GM23248 (cell line): ENCODE data around the gene MACROD2. TPM values are rescaled to one million over a fixed set of nuclear protein-coding genes. Genes with fewer than 3 reads are reported as not detected.

ENCODE experiments used
- DNase-seq: peaks from one replicate; pipeline ENCODE4 v3.0.0-alpha.2; 2015
- H2AFZ ChIP-seq: fragments of 200-600 bp; sonication (generic); 2 replicates; pipeline ENCODE4 v1.6.1; 2016; ENCODE audit warnings: antibody characterized with exemption
- H3F3A ChIP-seq: fragments of 200-600 bp; sonication (generic); 2 replicates; pipeline ENCODE4 v1.6.1; 2016; ENCODE audit warnings: mild to moderate bottlenecking, antibody characterized with exemption, mixed run types; ENCODE audit not compliant: insufficient read depth
- H3K27ac ChIP-seq: fragments of 200-600 bp; sonication (generic); 2 replicates; pipeline ENCODE4 v1.5.1; 2016; ENCODE audit warnings: mild to moderate bottlenecking
- H3K27me3 ChIP-seq: fragments of 200-600 bp; sonication (generic); replicated peaks from 2 replicates; pipeline ENCODE4 v1.6.1; 2016; ENCODE audit warnings: mild to moderate bottlenecking; ENCODE audit not compliant: insufficient read depth
- H3K36me3 ChIP-seq: fragments of 200-600 bp; sonication (generic); 2 replicates; pipeline ENCODE4 v1.6.1; 2016; ENCODE audit warnings: low read depth, mild to moderate bottlenecking
- H3K4me1 ChIP-seq: fragments of 200-600 bp; sonication (generic); 2 replicates; pipeline ENCODE4 v1.6.1; 2016; ENCODE audit warnings: mild to moderate bottlenecking; ENCODE audit not compliant: insufficient read depth
- H3K4me2 ChIP-seq: fragments of 200-600 bp; sonication (generic); one replicate; pipeline ENCODE4 v1.6.1; 2016; ENCODE audit warnings: mild to moderate bottlenecking; ENCODE audit not compliant: unreplicated experiment
- H3K4me3 ChIP-seq: fragments of 200-600 bp; sonication (generic); 2 replicates; pipeline ENCODE4 v1.5.1; 2016; ENCODE audit warnings: mild to moderate bottlenecking
- H3K79me2 ChIP-seq: fragments of 200-600 bp; sonication (generic); 2 replicates; pipeline ENCODE4 v1.6.1; 2016; ENCODE audit warnings: mild to moderate bottlenecking; ENCODE audit not compliant: insufficient read depth
- H3K9ac ChIP-seq: fragments of 200-600 bp; sonication (generic); 2 replicates; pipeline ENCODE4 v1.6.1; 2016; ENCODE audit warnings: mild to moderate bottlenecking
- H3K9me2 ChIP-seq: fragments of 200-600 bp; sonication (generic); 2 replicates; pipeline ENCODE4 v1.6.1; 2016; ENCODE audit warnings: mixed run types, mild to moderate bottlenecking, moderate library complexity; ENCODE audit not compliant: insufficient read depth
- H3K9me3 ChIP-seq: fragments of 200-600 bp; sonication (generic); one replicate; pipeline ENCODE4 v1.6.1; 2017; ENCODE audit warnings: low read depth
- H4K20me1 ChIP-seq: fragments of 200-600 bp; sonication (generic); 2 replicates; pipeline ENCODE4 v1.6.0; 2016; ENCODE audit not compliant: insufficient read depth
- EZH2 ChIP-seq: fragments of 200-600 bp; sonication (generic); IDR thresholded peaks from 2 replicates; pipeline ENCODE4 v1.6.1; 2018; ENCODE audit warnings: antibody characterized with exemption, mild to moderate bottlenecking; ENCODE audit not compliant: insufficient read depth, poor library complexity, severe bottlenecking
- EZH2phosphoT487 ChIP-seq: fragments of 200-600 bp; sonication (generic); IDR thresholded peaks from 2 replicates; pipeline ENCODE4 v1.6.1; 2018; ENCODE audit warnings: antibody characterized with exemption, moderate library complexity, mild to moderate bottlenecking, low read depth; ENCODE audit not compliant: insufficient read depth
- WGBS, 2 experiments: methylation state at CpG; one replicate each; pipeline ENCODE4 v1.1.6; 2015 to 2017; ENCODE audit warnings: low lambda C conversion rate in 2 of 2, low coverage in 1 of 2; ENCODE audit errors: missing lambda C conversion rate in 2 of 2; 5-methylcytosine and 5-hydroxymethylcytosine counted together
- in situ Hi-C: fragments of 300-500 bp; cut with MboI; formaldehyde crosslinking; loops from 2 replicates; pipeline ENCODE4 v1.15.0; 2020
- polyA plus RNA-seq: library from polyadenylated mRNA; unstranded; fragments of >200 nt; fragmentation: Nextera tagmentation; extraction: Ambion mirVana; gene quantifications from 2 replicates; pipeline ENCODE4 v1.2.1, GENCODE V29; 2016
- small RNA-seq: library from RNA; depleted of rRNA; stranded (forward); fragments of <200 nt; gene quantifications from one replicate; pipeline ENCODE3, GENCODE V24; 2014; ENCODE audit warnings: low read depth, low replicate concordance
- total RNA-seq: library from RNA; depleted of rRNA; stranded (reverse); fragments of >200 nt; shearing (Covaris generic); gene quantifications from 2 replicates; pipeline ENCODE4 v1.2.3, GENCODE V29; 2014; rRNA removed

The MACROD2 gene
- total and polyA plus RNA-seq, 2 experiments from 2014 or later, result 1.1 to 3.1 TPM

DNA sequence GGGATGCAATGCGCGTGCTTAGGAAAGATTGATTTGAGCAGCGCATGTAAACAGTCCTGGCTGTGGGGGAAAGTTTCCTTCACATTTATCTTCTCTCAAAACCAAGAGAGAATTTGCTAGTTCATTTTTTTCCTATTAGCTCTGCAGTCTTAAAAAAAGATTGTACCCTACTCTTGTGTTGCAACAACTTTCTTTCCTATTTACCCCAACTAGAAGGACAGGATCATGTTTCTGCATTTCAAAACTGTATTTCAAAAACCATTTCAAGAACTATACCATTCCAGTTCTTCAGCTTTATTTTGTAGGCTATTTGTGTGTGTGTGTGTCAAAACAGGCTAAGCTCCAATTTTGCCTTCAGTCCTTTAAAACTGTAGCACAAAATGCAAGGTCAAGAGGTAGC, 2104.8 kb downstream of the MACROD2 start:
- 63 to 66% methylated on average over 3 of the region's 3 CpGs for WGBS, 2 experiments
- H3K9ac ChIP-seq, result no peak overlapping the region
- H3F3A ChIP-seq, result no peaks in the 10 kb centered on the region
- in situ Hi-C loops, result no loop called here
- H4K20me1 ChIP-seq, result no peaks in the 10 kb centered on the region
- no peak overlapping the region for H2AFZ ChIP-seq
- H3K79me2 ChIP-seq, result no peaks in the 10 kb centered on the region
- no peak overlapping the region for H3K27ac ChIP-seq
- H3K27me3 ChIP-seq, result no peaks in the 10 kb centered on the region
- H3K4me2 ChIP-seq, result no peak overlapping the region
- no peaks in the 10 kb centered on the region for H3K9me2 ChIP-seq
- H3K4me3 ChIP-seq, result no peak overlapping the region
- H3K36me3 ChIP-seq, result no peaks in the 10 kb centered on the region
- TF ChIP-seq EZH2phosphoT487, result no peak
- no peak for TF ChIP-seq EZH2
- DNase-seq, result no peak
- H3K9me3 ChIP-seq, result no peaks in the 10 kb centered on the region
- H3K4me1 ChIP-seq, result no peaks in the 10 kb centered on the region

DNA sequence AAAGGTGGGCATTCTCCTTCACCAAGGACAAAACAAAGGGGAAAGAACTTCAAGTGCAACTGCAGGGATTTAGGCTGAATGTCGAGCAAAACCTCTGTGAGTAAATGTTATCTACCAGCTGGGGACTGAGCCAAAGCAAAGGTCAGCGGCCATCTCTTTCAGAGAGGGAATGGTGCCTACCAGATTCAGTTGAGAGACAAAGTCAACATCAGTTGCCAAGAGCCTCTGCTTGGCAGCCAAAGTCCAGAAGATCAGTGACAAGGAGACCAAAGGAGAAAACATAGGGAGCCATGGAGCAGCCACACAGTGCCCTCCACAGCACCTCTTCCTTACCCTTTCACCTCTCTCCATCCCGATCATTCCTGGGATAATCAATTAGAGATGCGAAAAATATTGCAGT, 2105.5 kb downstream of the MACROD2 start:
- H3K27ac ChIP-seq, result no peak overlapping the region
- no peaks in the 10 kb centered on the region for H3K4me1 ChIP-seq
- DNase-seq, result no peak
- H3K4me3 ChIP-seq, result no peak overlapping the region
- H3K9ac ChIP-seq, result no peak overlapping the region
- H3K9me3 ChIP-seq, result no peaks in the 10 kb centered on the region
- in situ Hi-C loops, result no loop called here
- no peaks in the 10 kb centered on the region for H3F3A ChIP-seq
- no peak overlapping the region for H2AFZ ChIP-seq
- 30 to 41% methylated on average over 4 of the region's 4 CpGs for WGBS, 2 experiments
- no peaks in the 10 kb centered on the region for H3K27me3 ChIP-seq
- no peaks in the 10 kb centered on the region for H3K9me2 ChIP-seq
- H3K36me3 ChIP-seq, result no peaks in the 10 kb centered on the region
- TF ChIP-seq EZH2 (no peak), EZH2phosphoT487 (no peak)
- H3K4me2 ChIP-seq, result no peak overlapping the region
- no peaks in the 10 kb centered on the region for H3K79me2 ChIP-seq
- H4K20me1 ChIP-seq, result no peaks in the 10 kb centered on the region

Small RNA genes within 50 kb of the gene (small RNA-seq; reads per million reads assigned to genes)
- gene RN7SL864P (not detected), gene RNA5SP475 (not detected), gene RNU6-1159P (not detected), gene RNU6-115P (not detected), gene RNU6-228P (not detected), gene RNU6-278P (not detected), gene RPS3P1 (not detected)

Other genes starting within 250 kb of the MACROD2 start
- gene ESF1, start 210.6 kb upstream of the MACROD2 start, total RNA-seq, result 8.3 and 16.8 TPM in 2 replicates
- gene ESF1, start 210.6 kb upstream of the MACROD2 start, polyA plus RNA-seq, result 7.7 and 7.9 TPM in 2 replicates
- 5.3 and 13.0 TPM in 2 replicates for gene NDUFAF5, start 210.5 kb upstream of the MACROD2 start, total RNA-seq
- 14.5 and 16.2 TPM in 2 replicates for gene NDUFAF5, start 210.5 kb upstream of the MACROD2 start, polyA plus RNA-seq
- gene SEL1L2, start 4.9 kb upstream of the MACROD2 start, total RNA-seq, result not detected in 2 replicates
- gene SEL1L2, start 4.9 kb upstream of the MACROD2 start, polyA plus RNA-seq, result 0.73 TPM in 1 of 2 replicates, not detected in the other